ENCODE results near the gene INSC.

INSC gene

GRCh38 chr11:15139096-15139770 lies 24.5 kb downstream of the INSC start:
- Histone ChIP-seq H3K9me3 (ENCODE audit: control insufficient read depth in 1 of 2, low read length in 2 of 2) (no peaks in the 10 kb centered on the region), H3K27ac (ENCODE audit: low read length) (no peak overlapping the region), H3K4me3 (ENCODE audit: low read depth in 1 of 2, low read length in 2 of 2) (no peak overlapping the region), H3K27me3 (ENCODE audit: low read depth, low read length) (no peaks in the 10 kb centered on the region), H3K36me3 (ENCODE audit: control insufficient read depth in 1 of 2, insufficient read depth in 2 of 2, low read length in 2 of 2) (no peaks in the 10 kb centered on the region), H3K4me1 (ENCODE audit: control insufficient read depth in 1 of 2, insufficient read depth in 2 of 2, low read length in 2 of 2) (no peaks in the 10 kb centered on the region)

- Histone ChIP-seq H3K9me3 (ENCODE audit: control insufficient read depth in 1 of 2, low read length in 2 of 2) (no peaks in the 10 kb centered on the region), H3K27ac (ENCODE audit: low read length) (no peak overlapping the region), H3K4me1 (ENCODE audit: control insufficient read depth in 1 of 2, insufficient read depth in 2 of 2, low read length in 2 of 2) (peaks cover 0 to 3% of the 10 kb centered on the region in 2 donors), H3K36me3 (ENCODE audit: control insufficient read depth in 1 of 2, insufficient read depth in 2 of 2, low read length in 2 of 2) (no peaks in the 10 kb centered on the region), H3K4me3 (ENCODE audit: low read depth in 1 of 2, low read length in 2 of 2) (no peak overlapping the region), H3K27me3 (ENCODE audit: low read depth, low read length) (no peaks in the 10 kb centered on the region)
Observed at GRCh38 chr11:15139958-15140659, 25.4 kb downstream of the INSC start.

GRCh38 chr11:15141381-15141780 lies 26.7 kb downstream of the INSC start:
- Histone ChIP-seq H3K36me3 (ENCODE audit: control insufficient read depth in 1 of 2, insufficient read depth in 2 of 2, low read length in 2 of 2) (no peaks in the 10 kb centered on the region), H3K27me3 (ENCODE audit: low read depth, low read length) (no peaks in the 10 kb centered on the region), H3K27ac (ENCODE audit: low read length) (no peak overlapping the region), H3K4me1 (ENCODE audit: control insufficient read depth in 1 of 2, insufficient read depth in 2 of 2, low read length in 2 of 2) (peaks cover 0 to 3% of the 10 kb centered on the region in 2 donors), H3K4me3 (ENCODE audit: low read depth in 1 of 2, low read length in 2 of 2) (no peak overlapping the region), H3K9me3 (ENCODE audit: control insufficient read depth in 1 of 2, low read length in 2 of 2) (no peaks in the 10 kb centered on the region)

DNA sequence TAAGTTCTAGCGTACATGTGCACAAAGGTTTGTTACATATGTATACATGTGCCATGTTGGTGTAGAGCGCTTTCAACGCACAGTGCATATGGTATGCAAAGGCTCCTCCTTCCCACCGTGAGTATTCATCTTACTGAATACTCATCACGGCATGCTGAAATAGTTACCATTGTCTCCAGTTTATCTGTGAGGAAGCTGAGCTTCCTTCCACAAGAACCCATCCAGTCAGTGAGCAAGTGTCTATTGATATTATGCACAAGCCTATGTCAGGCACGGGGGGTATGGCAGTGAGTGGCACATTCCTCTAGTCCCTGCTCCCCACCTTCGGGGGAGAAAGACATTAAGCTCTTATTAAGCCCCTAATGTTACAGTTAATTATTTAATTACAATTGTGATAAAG lies 28.1 kb downstream of the INSC start:
- peaks cover 0 to 3% of the 10 kb centered on the region in 2 donors for H3K4me1 ChIP-seq (ENCODE audit: control insufficient read depth in 1 of 2, insufficient read depth in 2 of 2, low read length in 2 of 2)
- no peaks in the 10 kb centered on the region for H3K9me3 ChIP-seq (ENCODE audit: control insufficient read depth in 1 of 2, low read length in 2 of 2)
- H3K36me3 ChIP-seq (ENCODE audit: control insufficient read depth in 1 of 2, insufficient read depth in 2 of 2, low read length in 2 of 2): no peaks in the 10 kb centered on the region
- H3K4me3 ChIP-seq (ENCODE audit: low read depth in 1 of 2, low read length in 2 of 2): no peak overlapping the region
- no peaks in the 10 kb centered on the region for H3K27me3 ChIP-seq (ENCODE audit: low read depth, low read length)
- no peak overlapping the region for H3K27ac ChIP-seq (ENCODE audit: low read length)

- Histone ChIP-seq H3K36me3 (ENCODE audit: control insufficient read depth in 1 of 2, insufficient read depth in 2 of 2, low read length in 2 of 2) (no peaks in the 10 kb centered on the region), H3K9me3 (ENCODE audit: control insufficient read depth in 1 of 2, low read length in 2 of 2) (no peaks in the 10 kb centered on the region), H3K4me3 (ENCODE audit: low read depth in 1 of 2, low read length in 2 of 2) (no peak overlapping the region), H3K27ac (ENCODE audit: low read length) (no peak overlapping the region), H3K4me1 (ENCODE audit: control insufficient read depth in 1 of 2, insufficient read depth in 2 of 2, low read length in 2 of 2) (peaks cover 0 to 3% of the 10 kb centered on the region in 2 donors), H3K27me3 (ENCODE audit: low read depth, low read length) (no peaks in the 10 kb centered on the region)
Observed at GRCh38 chr11:15143855-15144254, 29.1 kb downstream of the INSC start.

DNA sequence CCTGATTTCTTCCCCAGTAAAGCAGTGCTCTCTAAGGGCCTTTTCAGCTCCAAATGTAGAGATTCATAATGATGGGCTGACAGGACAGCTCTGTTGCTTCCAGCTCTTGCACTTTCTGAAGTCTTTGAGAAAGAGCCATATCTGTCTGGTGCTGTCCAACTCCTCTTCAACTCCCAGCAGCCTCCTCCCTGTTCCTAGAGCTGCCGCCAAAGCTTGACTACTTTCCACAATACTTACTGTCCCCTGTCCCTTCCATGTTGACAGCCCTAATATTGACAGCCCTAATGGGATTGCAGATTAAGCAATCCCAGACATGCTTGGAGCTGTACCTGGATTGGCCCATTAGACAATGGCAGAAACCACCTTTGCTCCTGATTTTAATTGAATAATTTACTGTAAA lies 29.6 kb downstream of the INSC start:
- H3K36me3 ChIP-seq (ENCODE audit: control insufficient read depth in 1 of 2, insufficient read depth in 2 of 2, low read length in 2 of 2): no peaks in the 10 kb centered on the region
- H3K9me3 ChIP-seq (ENCODE audit: control insufficient read depth in 1 of 2, low read length in 2 of 2): no peaks in the 10 kb centered on the region
- no peak overlapping the region for H3K4me3 ChIP-seq (ENCODE audit: low read depth in 1 of 2, low read length in 2 of 2)
- no peak overlapping the region for H3K27ac ChIP-seq (ENCODE audit: low read length)
- H3K27me3 ChIP-seq (ENCODE audit: low read depth, low read length): no peaks in the 10 kb centered on the region
- H3K4me1 ChIP-seq (ENCODE audit: control insufficient read depth in 1 of 2, insufficient read depth in 2 of 2, low read length in 2 of 2): peaks cover 0 to 3% of the 10 kb centered on the region in 2 donors

DNA sequence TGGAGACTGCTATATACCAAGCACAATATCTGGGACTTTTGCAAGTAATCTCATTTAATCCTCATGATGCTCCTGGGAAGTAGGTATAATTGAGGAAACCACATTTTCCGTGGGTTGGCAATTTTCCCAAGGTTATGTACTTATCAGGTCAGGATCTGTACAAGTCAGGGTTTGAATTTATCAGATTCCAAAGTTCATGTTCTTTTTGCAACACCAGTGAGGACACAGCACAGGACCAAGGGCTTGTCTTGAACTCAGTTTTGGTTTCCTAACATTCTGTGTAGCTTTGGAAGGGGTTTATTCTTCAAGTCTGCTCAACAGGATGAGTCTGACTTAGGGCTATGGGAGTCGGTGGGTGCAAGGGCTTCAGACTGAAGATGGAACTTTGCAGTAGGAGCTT lies 30.4 kb downstream of the INSC start:
- Histone ChIP-seq H3K4me3 (ENCODE audit: low read depth in 1 of 2, low read length in 2 of 2) (no peak overlapping the region), H3K27me3 (ENCODE audit: low read depth, low read length) (no peaks in the 10 kb centered on the region), H3K27ac (ENCODE audit: low read length) (no peak overlapping the region), H3K4me1 (ENCODE audit: control insufficient read depth in 1 of 2, insufficient read depth in 2 of 2, low read length in 2 of 2) (peaks cover 0 to 3% of the 10 kb centered on the region in 2 donors), H3K36me3 (ENCODE audit: control insufficient read depth in 1 of 2, insufficient read depth in 2 of 2, low read length in 2 of 2) (no peaks in the 10 kb centered on the region), H3K9me3 (ENCODE audit: control insufficient read depth in 1 of 2, low read length in 2 of 2) (no peaks in the 10 kb centered on the region)

- H3K27ac ChIP-seq (ENCODE audit: low read length): no peak overlapping the region
- H3K36me3 ChIP-seq (ENCODE audit: control insufficient read depth in 1 of 2, insufficient read depth in 2 of 2, low read length in 2 of 2): no peaks in the 10 kb centered on the region
- no peaks in the 10 kb centered on the region for H3K27me3 ChIP-seq (ENCODE audit: low read depth, low read length)
- no peaks in the 10 kb centered on the region for H3K9me3 ChIP-seq (ENCODE audit: control insufficient read depth in 1 of 2, low read length in 2 of 2)
- H3K4me1 ChIP-seq (ENCODE audit: control insufficient read depth in 1 of 2, insufficient read depth in 2 of 2, low read length in 2 of 2): peaks cover 0 to 3% of the 10 kb centered on the region in 2 donors
- no peak overlapping the region for H3K4me3 ChIP-seq (ENCODE audit: low read depth in 1 of 2, low read length in 2 of 2)
Observed at GRCh38 chr11:15145615-15146014, 30.9 kb downstream of the INSC start.

DNA sequence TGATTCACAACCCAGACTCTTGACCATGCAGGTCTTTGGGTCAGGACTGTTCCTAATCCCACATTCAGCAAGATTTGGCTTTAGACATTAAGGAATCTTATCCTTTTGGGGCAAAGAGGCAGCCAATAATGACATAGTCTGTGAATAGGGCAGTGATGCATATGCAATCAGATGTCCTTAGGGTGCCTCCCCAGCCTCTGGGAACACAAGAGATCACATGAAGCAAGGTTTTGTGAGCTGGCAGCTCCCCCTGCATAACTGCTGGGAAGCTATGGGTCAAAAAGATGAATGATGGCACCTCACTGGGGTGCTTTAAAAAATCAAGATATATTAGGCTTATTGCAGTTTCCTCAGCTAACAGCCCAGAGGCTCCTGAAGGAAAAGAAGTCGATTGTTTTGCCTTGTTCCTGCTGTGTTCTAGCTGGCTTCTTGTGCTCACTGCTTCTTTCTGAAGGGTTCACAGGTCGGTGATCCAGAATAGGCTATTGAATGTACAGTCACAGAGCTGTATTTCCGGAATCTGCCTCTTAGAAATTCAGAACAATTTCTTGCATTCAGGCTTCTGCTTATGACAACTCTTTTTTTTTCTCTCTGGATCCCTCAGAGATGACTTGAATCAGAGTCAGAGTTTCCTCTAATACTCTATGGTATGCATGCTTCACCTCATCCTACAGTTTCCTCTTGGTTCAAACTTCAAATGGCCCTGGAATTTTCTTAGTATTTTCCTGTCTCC lies 31.7 kb downstream of the INSC start:
- H3K27me3 ChIP-seq (ENCODE audit: low read depth, low read length): no peaks in the 10 kb centered on the region
- peaks cover 0 to 3% of the 10 kb centered on the region in 2 donors for H3K4me1 ChIP-seq (ENCODE audit: control insufficient read depth in 1 of 2, insufficient read depth in 2 of 2, low read length in 2 of 2)
- H3K36me3 ChIP-seq (ENCODE audit: control insufficient read depth in 1 of 2, insufficient read depth in 2 of 2, low read length in 2 of 2): no peaks in the 10 kb centered on the region
- no peak overlapping the region for H3K27ac ChIP-seq (ENCODE audit: low read length)
- H3K4me3 ChIP-seq (ENCODE audit: low read depth in 1 of 2, low read length in 2 of 2): no peak overlapping the region
- H3K9me3 ChIP-seq (ENCODE audit: control insufficient read depth in 1 of 2, low read length in 2 of 2): no peaks in the 10 kb centered on the region

DNA sequence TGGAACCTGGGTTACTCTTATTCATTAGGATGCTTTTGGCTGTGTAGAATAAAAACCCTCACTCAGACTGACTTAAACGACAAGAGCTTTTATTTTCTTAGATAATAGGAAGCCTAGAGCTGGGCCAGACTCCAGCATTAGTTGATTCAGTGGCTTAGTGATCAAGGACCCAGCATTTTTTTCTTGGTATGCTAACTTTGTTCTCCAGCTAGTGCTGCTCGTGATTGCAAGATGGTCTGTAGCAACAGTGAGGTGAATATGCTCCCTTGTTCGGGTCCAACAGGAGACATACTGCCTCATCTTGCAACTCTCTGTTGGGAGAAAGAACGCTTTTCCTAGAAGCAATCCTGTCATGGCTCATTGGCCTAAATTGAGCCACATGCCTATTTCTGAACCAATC lies 33.4 kb downstream of the INSC start:
- H3K4me3 ChIP-seq (ENCODE audit: low read depth in 1 of 2, low read length in 2 of 2): no peak overlapping the region
- H3K4me1 ChIP-seq (ENCODE audit: control insufficient read depth in 1 of 2, insufficient read depth in 2 of 2, low read length in 2 of 2): peaks cover 0 to 3% of the 10 kb centered on the region in 2 donors
- no peaks in the 10 kb centered on the region for H3K27me3 ChIP-seq (ENCODE audit: low read depth, low read length)
- H3K9me3 ChIP-seq (ENCODE audit: control insufficient read depth in 1 of 2, low read length in 2 of 2): no peaks in the 10 kb centered on the region
- H3K27ac ChIP-seq (ENCODE audit: low read length): no peak overlapping the region
- H3K36me3 ChIP-seq (ENCODE audit: control insufficient read depth in 1 of 2, insufficient read depth in 2 of 2, low read length in 2 of 2): no peaks in the 10 kb centered on the region

- Histone ChIP-seq H3K9me3 (ENCODE audit: control insufficient read depth in 1 of 2, low read length in 2 of 2) (no peaks in the 10 kb centered on the region), H3K4me1 (ENCODE audit: control insufficient read depth in 1 of 2, insufficient read depth in 2 of 2, low read length in 2 of 2) (peaks cover 0 to 3% of the 10 kb centered on the region in 2 donors), H3K36me3 (ENCODE audit: control insufficient read depth in 1 of 2, insufficient read depth in 2 of 2, low read length in 2 of 2) (no peaks in the 10 kb centered on the region), H3K27me3 (ENCODE audit: low read depth, low read length) (no peaks in the 10 kb centered on the region), H3K4me3 (ENCODE audit: low read depth in 1 of 2, low read length in 2 of 2) (no peak overlapping the region), H3K27ac (ENCODE audit: low read length) (no peak overlapping the region)
Observed at GRCh38 chr11:15149050-15149449, 34.3 kb downstream of the INSC start.
